ENCODE results near the gene RAB3B.

- TF ChIP-seq CTCF (IDR thresholded peaks at IDR 0.05) (no peak), POLR2A (IDR thresholded peaks at IDR 0.05) (no peak)
These were observed 23.9 kb downstream of the RAB3B start for GRCh38 chr1:51966559-51966958.

Data from heart left ventricle (tissue), 13 donors.